ENCODE measurements around the gene SKP2.

DNA sequence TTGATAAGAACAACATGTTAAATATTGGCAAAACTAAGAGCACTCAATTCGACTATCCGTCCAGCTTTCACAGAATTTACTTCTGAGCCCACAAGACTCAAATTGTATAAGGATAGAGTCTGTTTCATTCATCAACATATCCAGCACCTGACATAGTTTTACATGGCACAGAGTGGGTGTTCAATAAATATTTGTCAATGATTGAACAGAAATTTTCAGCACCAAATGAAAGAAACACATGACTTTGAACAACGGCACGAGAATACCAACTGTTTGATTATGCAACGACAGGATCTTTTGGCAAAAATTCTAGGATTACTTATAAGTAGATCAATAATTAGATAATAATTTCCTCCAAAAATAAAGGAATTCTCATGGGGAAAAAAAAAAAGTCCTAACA, 41.8 kb downstream of the SKP2 start:
- no peak for TF ChIP-seq POLR2AphosphoS5 (IDR thresholded peaks at IDR 0.05; ENCODE audit: low read depth, low read length)
- TF ChIP-seq POLR2A (IDR thresholded peaks at IDR 0.05; ENCODE audit: low read depth, low read length) = no peak
- no peak for TF ChIP-seq TAF1 (IDR thresholded peaks at IDR 0.05; ENCODE audit: borderline replicate concordance, low read depth, low read length)
